M059J (cell line): ENCODE measurements around the gene PIP4K2A. TPM values are rescaled to one million over a fixed set of nuclear protein-coding genes. Genes with fewer than 3 reads are reported as not detected.
A peak's percentile ranks its signal among the peaks of the same experiment; 100 is the strongest.

Source experiments
- DNase-seq: peaks from one replicate; pipeline ENCODE4 v3.0.0-alpha.2; 2012; ENCODE audit warnings: low read depth
- total RNA-seq: library from RNA; depleted of rRNA; stranded (reverse); fragments of >200 nt; shearing (Covaris generic); gene quantifications from 2 replicates; pipeline ENCODE4 v1.2.3, GENCODE V29; 2014

The PIP4K2A gene
- total RNA-seq, 1 experiment from 2014 or later: 26.6 TPM

DNA sequence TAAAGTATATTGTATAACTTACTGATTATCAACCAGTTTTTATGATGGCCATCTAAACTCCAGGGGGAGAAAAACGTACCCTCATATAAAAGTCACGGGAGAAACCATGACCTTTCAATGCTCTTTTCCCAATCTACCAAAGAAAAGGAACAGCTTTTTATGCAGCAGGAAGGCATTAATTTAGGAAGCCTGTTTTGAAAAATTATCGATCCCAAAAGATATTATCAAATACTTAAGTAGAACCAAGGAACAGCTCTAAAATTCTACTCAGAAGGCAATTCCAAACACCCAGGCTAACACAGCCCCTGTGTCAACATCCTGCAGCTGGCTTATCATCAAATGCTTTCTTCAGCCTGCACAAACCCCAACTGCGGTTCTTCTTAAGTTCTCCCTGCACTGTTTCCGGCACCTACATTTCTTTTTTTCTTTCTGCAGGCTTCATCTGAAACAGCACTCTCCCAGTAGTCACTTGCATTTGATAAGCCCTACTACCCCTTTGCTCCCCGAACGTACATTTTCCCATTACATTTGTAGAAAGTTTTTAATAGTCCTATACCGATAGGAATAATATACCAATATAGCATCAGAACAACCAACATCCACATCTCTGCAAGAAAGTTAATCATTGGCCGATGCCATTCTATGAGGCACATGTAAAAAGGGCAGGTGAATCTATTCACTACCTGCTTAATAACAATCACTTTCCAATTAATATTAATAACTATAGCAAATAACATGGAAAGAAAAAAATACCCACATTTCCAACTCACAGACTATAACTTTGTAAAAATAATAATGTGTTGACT lies 47.9 kb downstream of the PIP4K2A start:
- no peak for DNase-seq

DNA sequence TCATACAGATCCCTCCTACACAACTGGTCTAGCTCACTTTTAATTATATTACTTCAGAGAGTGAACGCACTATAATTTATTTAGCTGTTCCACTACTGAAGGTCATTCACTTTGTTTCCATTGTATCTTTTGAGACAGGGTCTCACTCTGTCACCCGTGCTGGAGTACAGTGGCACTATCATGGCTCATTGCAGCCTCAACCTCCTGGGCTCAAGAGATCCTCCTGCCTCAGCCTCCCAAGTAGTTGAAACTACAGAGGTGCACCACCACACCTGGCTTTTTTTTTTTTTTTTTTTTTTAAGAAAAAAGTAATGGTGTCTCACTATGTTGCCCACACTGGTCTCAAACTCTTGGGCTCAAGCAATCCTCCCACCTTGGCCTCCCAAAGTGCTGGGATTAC lies 49.0 kb downstream of the PIP4K2A start:
- DNase-seq: no peak

DNA sequence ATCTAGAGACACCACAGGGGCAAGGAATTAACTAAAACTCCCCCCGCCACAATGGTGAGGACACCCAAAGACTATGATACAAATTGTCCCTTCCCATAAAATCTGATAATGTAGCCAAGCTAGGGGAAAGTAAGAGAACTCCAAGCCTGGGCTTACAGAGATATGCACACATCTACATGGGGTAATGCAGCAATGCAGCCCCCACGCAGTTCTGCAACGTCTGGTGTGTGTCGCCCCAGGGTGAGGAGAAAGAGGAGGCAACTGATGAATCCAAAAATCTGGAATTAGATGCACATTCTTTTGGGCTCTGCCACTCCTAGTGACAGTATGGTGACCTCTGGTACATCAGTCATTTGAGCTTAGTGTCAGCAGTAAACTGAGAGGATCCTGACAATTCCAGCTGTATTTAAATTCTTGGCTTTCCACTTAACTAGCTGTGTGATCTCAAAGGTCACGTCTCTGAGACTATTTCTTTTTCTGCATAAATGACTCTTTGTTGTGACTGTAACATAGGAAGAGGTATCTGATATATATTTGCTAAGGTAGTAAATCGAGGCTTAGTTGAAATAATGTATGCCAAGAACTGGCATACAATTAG lies 51.5 kb downstream of the PIP4K2A start:
- DNase-seq: no peak

DNA sequence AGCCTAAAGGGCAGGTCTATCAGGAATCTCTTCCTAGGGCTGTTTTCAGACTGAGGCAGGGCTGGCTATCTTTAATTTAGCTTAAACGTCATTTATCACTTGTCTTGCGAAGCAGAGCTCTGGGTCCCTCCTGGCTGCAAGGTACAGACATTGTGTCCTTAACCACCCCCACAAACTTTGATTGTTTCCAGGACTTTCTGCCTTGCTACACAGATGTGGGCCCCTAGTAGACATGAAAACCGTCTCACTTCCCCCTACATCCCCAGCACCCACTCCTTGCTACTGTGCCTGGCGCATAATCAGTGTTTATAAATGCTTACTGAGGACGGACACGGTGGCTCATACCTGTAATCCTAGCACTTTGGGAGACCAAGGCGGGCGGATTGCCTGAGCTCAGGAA lies 54.5 kb downstream of the PIP4K2A start:
- DNase-seq: no peak

DNA sequence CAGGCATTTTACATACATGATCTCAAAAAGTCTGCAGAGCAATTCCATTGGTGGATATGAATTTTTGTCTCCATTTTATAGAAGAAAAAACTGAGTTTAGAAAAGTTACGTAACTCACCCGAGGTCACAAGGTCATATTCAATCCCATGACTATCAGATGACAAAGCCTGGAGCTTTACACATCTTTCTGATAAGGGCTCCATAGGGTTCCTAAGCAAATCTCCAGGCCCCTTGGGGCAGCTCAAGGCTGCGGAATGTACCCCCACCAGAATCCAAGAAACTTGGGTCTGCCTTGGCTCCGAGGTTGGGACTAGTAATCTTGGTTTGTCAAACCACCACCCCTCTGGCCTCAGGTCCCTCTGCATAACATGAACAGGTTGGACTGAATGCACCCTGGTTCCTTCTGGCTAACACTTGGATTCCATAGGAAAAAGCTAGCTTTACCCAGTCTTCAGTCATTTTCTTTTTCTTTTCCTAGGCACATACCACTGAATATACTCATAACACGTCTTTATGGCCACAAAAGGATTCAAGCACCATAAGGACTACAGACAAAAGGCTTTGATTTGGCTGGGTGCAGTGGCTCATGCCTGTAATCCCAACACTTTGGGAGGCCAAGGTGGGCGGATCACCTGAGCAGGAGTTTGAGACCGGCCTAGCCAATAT lies 55.5 kb downstream of the PIP4K2A start:
- DNase-seq: no peak

DNA sequence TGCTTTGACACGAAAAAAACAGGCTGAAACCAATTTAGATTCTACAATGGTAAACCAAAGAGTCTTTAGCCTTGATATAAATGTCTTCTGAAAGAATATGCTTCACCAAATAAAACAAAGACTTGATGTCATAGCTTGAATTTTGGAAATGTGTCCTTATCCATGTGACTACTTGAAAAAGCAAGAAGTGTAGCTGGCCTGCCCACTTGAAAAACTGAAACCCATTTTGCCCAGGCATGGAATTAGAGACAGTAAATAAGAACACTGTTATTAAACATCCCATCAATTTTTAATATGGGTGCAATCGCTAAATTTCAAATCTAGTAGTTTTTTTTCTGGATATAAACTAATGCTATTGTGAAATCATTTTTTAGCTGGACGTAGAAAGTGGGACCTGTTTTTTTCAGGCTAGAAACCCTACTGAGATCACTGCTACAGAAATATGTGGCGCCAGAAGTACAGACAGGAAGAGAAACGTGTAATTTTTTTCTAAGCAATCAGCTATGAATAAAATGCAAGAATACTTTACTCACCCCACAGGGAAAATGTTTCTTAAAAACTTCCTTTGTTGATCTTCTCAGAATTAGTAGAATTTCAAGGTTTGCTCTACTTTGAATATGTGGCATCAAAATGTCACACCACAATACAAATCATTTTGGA lies 56.7 kb downstream of the PIP4K2A start:
- DNase-seq: no peak

DNA sequence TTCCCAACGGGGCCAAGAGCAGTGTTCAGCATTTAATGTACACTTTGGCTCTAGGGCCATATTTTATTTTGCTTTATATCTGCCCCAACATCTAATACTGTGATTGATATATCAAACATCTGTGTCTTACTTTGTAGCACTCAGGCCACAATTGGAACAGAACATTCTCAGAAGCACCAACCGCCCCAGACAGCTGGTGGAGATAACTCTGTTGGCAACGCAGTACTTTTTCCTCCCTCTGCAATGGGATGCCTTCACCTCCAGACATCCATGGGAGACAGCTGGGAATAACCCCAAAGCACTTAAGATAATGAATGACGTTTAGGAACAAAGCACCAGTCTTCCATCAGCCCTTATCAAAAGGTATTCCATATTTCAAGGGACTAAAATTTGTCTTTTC lies 57.4 kb downstream of the PIP4K2A start:
- DNase-seq: no peak

DNA sequence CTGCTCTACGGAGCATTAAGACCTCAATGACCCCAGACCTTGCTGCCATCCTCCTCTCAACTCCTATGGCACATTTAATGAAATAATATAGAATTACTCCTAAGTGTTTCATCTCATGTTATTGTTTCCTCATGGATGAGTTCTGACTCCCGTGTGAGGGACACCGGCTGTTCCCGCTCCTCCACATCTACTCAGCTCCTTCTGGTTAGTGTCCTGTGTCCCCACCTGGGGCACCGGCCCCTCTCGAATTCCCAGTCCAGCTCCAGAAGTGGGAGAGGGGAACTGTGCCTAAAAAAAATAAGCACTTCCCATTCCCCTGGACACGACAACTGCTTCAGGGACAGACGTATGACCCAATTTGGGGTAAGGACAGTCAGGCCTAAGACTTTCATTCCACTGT lies 58.3 kb downstream of the PIP4K2A start:
- DNase-seq: no peak

DNA sequence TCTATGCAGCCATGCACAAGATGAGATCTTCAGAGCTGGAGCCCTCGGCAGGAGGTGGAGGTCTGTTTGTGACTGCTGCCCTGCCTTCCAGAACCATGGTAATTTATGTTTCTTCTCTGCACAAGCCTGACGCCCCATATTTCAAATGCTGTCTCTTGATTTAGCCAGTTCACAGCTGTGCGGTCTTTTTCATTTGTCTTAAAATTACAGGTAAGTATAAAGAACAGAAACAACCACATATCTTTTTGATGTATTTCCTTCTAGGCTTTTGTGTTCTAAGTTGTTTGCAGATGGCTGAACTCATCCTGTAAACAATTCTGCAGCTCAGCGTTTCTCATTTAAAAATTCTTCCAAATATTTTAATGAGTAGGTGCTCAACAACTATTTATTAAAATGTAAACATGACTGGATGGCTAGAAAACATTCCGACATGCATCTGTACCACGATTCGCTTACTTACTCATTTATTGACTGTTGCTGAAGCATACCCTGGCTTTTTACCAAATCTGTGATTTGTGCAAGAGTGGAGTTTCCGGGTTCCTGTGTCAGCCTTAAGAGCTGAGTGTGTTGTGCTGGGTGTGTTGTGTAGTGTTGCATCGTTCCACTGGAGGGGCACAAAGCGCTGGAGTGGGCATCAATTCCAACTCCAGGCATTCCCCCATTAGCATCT lies 58.9 kb downstream of the PIP4K2A start:
- DNase-seq: peak; percentile 44

DNA sequence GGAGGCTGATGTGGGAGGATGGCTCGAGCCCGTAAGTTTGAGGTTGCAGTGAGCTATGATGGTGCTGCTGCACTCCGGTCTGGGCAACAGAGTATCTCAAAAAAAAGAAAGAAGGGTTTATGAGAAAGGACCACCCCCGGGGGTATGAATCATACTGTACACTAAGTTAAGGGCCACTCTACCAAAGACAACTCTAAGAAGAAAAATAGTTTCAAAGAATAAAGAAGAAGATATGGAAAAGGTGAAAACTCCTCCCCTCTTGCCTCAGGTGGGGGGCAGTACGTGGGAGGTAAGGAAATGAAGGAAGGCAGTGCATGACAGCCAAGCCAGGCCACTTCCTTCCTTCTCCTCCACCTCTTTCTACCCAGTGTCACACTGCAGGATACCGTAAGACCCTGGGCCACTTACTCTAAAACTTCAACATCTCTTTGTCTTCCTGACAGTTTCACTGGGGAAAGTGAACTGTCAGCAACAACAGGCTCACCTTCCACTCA lies 61.3 kb downstream of the PIP4K2A start:
- no peak for DNase-seq

DNA sequence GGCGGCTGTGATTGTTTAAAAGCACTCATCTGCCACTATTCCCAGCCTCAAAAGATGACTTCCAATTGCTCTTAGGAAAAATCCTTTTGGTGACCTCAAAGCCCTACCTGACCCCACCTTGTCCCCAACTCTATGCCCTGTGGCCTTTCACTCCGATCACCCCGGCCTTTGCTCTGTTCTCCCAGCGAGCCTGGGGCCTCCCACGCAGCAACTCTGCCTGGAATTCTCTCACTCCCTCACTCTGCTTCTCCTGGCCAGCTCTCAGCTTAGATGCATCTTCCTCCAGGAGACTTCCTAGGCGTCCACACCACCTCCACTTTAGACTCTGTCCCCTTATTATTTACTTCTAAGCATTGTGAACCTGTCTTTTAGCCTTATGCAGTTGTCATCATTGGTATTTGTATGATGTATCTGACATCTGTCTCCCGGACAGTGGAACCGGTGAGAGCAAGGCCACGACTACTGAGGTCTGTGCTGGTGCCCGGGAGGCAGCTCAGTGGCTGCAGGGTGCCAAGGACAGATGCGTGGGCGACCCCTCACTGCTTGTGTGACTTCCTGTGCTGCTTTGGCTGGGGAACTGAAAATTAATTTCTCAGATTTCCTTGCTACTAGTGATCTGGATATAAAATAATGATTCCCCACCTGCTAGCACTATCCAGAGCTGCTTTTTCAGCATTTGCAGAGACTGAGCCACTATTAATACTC lies 63.0 kb downstream of the PIP4K2A start:
- no peak for DNase-seq

DNA sequence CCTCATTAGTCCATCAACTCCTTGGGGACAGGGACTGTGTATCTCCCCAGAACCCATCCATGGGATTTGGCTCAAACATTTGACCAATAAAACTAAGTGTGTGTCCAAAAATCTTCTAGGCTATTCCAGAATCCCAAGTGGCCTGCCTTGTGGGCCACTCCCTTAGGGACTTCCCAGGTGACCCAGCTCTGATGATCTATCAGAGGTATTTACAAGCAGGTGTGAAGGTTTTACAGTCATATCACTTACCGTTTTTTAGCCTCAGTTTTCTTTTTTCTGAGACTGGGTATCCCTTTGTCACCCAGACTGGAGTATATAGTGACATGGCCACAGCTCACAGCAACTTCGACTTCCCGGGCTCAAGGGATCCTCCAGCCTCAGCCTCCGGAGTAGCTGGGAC lies 64.4 kb downstream of the PIP4K2A start:
- no peak for DNase-seq

DNA sequence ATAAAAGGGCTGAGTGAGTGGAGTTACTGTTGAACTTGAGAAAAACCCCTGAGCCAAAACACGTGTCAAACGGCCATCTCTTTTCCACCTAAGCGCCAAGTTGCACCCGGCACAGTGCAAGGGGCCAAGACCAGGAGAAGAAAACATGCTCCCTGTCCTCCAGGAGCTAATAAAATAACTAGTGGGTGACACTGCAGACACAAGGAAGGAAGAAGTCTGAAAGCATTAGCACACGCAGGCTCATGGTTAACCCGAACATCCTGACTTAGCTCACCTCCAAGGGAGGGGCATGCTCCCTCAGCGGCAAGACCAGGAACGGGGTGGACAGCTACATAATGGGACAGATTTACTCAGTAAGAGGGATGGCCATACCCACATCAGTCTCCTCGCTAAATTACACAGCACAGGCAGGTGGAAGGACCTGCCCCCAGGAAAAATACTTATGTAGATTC lies 65.0 kb downstream of the PIP4K2A start:
- DNase-seq: no peak

DNA sequence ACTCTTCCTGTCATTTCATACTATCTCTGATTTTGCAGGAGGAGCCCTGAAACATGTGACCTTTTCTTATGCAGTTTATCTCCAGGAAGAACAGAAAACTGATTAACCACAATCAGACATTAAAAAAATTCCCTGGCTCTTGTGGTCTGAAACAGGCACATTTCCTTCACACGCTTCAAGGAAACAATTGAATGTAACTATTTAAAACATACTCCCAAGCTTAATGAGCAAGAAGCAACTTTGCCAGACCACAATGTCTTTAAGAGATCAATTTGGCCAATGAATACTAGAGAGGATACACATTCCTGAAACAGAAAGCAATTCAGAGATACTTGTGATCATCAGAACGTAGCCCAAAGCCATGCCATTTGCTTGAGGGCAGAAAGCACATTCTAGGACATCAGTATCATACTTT lies 65.8 kb downstream of the PIP4K2A start:
- DNase-seq: peak; percentile 79

DNA sequence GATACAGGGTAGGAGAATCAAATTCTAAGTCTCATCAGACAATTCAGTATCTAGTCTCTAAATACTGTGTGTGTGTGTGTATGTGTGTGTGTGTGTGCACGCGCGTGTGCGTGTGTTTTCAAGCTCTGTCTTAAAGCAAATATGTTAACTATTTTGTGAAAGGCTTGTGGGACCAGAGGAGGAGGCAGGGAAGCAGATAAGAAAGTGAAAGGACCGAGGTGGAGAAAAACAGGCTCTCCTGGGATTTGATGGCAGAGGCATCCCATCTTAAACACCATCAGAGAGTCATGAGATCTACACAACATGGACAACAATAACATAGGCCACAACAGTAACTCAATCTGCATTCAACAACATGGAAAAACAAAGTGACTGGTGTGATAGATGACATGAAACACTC lies 67.1 kb downstream of the PIP4K2A start:
- DNase-seq: no peak

DNA sequence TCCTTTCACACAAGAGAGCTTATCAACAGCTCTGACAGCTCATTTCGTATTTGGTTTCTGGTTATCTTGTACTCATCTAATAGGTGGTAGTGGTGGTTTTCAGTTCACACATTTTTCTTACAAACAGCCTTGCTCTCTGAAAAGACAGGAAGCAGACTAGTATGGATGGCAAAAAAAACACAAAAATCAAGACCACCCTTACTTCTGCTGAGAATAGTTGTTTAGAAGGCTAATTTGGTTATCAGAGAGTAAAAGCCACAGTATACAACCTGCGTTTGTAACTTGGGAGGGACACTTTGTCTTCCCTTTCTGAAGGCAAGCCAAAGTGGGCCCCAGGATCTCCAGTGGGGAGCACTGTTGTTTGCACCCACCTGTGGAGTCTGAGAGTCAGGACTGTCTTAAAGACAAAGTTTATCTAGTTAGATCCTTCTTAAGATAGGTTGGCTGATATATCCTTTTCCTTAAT lies 68.0 kb downstream of the PIP4K2A start:
- no peak for DNase-seq

DNA sequence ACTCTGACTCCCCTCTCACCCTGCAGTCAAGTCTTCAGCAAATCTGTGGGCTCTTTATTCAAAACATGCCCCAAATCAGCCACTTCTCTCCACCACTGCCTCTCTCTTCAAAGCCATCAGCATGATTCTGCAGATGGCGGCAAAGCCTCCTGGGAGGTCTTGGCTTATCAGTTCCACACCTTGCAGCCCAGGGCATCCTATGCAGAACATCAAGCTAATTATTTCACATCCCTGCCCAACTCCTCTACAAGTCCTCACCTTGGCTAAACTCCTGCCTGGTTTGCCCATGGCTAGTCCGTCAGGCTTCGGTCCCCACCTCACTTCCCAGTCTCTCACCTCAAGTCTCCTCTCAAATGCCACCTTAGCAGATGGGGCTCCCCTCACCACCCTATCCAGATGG lies 70.2 kb downstream of the PIP4K2A start:
- no peak for DNase-seq

DNA sequence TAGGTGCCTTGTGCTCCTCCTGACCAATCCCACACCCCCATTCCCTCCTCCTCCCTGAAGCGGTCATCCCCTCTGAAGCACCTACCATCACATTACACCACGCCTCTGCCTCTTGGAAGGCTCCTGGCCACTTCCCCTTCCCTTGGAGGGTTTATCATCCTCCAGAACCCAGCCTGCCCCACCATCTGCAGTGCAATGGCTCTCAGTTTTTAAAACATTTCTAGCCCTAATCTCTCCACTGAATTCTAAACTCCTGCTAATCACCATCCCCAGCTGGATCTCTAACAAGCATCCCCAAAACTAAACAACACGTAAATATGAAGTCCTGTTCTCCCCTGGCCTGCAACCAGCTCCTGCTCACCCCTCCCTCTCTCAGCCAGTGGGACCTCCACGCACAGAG lies 70.6 kb downstream of the PIP4K2A start:
- no peak for DNase-seq

DNA sequence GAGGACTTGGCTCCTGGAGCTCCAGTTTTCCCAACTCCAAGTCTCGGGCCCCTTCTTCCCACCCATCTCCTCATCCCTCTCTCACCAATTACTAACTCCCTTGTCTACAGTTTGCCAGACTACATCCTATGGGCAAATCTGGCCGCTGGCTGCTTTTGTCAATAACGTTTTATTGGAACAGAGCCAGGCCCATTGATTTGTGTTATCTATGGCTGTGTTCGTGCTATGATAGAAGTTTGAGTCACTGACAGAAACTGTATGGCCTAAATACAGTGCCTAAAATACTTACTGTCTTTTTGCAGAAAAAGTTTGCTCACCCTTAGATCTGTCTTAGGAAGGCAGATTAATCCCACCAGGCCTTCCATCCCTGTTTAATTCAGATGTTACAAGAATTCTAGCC lies 71.3 kb downstream of the PIP4K2A start:
- no peak for DNase-seq

DNA sequence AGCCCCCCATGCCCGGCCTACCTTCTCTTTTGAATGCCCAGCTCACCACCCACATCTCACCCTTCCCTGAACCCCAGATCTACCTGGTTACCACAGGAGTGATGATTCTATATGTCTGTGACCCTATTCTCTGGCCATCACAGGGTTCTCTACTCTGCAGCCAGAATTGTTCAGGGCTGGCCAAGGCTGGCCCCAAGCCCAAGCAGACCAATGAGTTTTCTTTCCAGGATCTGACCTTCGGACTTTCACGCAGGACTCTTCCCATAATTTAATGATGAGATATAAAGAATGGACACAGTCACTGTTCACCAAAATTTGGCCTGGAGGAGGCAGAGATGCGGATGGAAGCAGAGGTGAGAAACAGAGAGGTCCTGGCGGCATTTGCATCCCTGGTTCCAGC lies 72.6 kb downstream of the PIP4K2A start:
- DNase-seq: no peak

DNA sequence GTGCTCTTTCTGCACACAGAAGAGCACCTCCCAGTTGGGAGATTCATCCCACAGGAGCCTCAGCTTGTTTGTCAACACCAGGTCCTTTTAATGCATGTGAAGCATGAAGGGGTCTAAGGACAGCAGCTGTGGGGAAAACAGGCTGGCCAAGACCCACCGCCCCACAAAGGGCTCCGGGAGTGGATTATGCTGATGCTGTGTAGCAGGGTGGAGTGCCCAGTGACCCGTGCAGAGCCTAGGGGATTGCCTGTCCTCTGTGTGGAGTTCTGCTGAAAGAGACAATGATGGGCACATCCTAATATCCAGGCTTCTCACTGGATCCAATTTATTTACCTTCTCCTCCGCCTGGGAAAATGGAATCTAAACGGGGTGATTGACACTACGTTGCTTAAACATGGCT lies 74.0 kb downstream of the PIP4K2A start:
- DNase-seq: no peak
